ENCODE results near the gene HIRIP3.

- TF ChIP-seq, protein P1, sequence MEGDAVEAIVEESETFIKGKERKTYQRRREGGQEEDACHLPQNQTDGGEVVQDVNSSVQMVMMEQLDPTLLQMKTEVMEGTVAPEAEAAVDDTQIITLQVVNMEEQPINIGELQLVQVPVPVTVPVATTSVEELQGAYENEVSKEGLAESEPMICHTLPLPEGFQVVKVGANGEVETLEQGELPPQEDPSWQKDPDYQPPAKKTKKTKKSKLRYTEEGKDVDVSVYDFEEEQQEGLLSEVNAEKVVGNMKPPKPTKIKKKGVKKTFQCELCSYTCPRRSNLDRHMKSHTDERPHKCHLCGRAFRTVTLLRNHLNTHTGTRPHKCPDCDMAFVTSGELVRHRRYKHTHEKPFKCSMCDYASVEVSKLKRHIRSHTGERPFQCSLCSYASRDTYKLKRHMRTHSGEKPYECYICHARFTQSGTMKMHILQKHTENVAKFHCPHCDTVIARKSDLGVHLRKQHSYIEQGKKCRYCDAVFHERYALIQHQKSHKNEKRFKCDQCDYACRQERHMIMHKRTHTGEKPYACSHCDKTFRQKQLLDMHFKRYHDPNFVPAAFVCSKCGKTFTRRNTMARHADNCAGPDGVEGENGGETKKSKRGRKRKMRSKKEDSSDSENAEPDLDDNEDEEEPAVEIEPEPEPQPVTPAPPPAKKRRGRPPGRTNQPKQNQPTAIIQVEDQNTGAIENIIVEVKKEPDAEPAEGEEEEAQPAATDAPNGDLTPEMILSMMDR (IDR thresholded peaks at IDR 0.05) = no peak
- TF ChIP-seq POLR2A (IDR thresholded peaks at IDR 0.05) = no peak
Observed at GRCh38 chr16:29978564-29979270, 16.7 kb downstream of the HIRIP3 start.

Data from breast epithelium (tissue), 3 donors.